ENCODE data around the gene NOL3.

NOL3 gene

GRCh38 chr16:67148656-67149275 is 21.6 kb upstream of the NOL3 start:
- TF ChIP-seq RAD21 (IDR thresholded peaks at IDR 0.05; ENCODE audit: low read depth) (no peak), NFIC (IDR thresholded peaks at IDR 0.05) (no peak), CREB1 (IDR thresholded peaks at IDR 0.05; ENCODE audit: low read depth) (no peak), MAX (IDR thresholded peaks at IDR 0.05) (no peak), USF1 (IDR thresholded peaks at IDR 0.05) (no peak), ZBTB7A (IDR thresholded peaks at IDR 0.05; ENCODE audit: low read depth) (no peak), TAF1 (IDR thresholded peaks at IDR 0.05; ENCODE audit: low read depth) (no peak), TCF12 (IDR thresholded peaks at IDR 0.05; ENCODE audit: low read depth) (no peak), REST (IDR thresholded peaks at IDR 0.05; ENCODE audit: low read depth) (no peak), EGR1 (IDR thresholded peaks at IDR 0.05) (no peak), FOXM1 (IDR thresholded peaks at IDR 0.05; ENCODE audit: borderline replicate concordance, low read depth) (no peak), CEBPB (IDR thresholded peaks at IDR 0.05) (no peak)

- TF ChIP-seq TCF12 (IDR thresholded peaks at IDR 0.05; ENCODE audit: low read depth) (no peak), ZBTB7A (IDR thresholded peaks at IDR 0.05; ENCODE audit: low read depth) (no peak), USF1 (IDR thresholded peaks at IDR 0.05) (no peak), TAF1 (IDR thresholded peaks at IDR 0.05; ENCODE audit: low read depth) (no peak), EP300 (IDR thresholded peaks at IDR 0.05; ENCODE audit: borderline replicate concordance) (no peak), FOXM1 (IDR thresholded peaks at IDR 0.05; ENCODE audit: borderline replicate concordance, low read depth) (no peak), NFIC (IDR thresholded peaks at IDR 0.05) (no peak), YY1 (IDR thresholded peaks at IDR 0.05; ENCODE audit: low read depth) (no peak), REST (IDR thresholded peaks at IDR 0.05; ENCODE audit: low read depth) (no peak), MAX (IDR thresholded peaks at IDR 0.05) (no peak), RAD21 (IDR thresholded peaks at IDR 0.05; ENCODE audit: low read depth) (no peak)
Observed at GRCh38 chr16:67149276-67150046, 20.9 kb upstream of the NOL3 start.

- TF ChIP-seq REST (IDR thresholded peaks at IDR 0.05; ENCODE audit: low read depth) = no peak
- TF ChIP-seq YY1 (IDR thresholded peaks at IDR 0.05; ENCODE audit: low read depth) = no peak
- peak; percentile 42; the same call in 1 of the 2 replicates for TF ChIP-seq EGR1 (IDR thresholded peaks at IDR 0.05)
- TF ChIP-seq TAF1 (IDR thresholded peaks at IDR 0.05; ENCODE audit: low read depth) = no peak
- no peak for TF ChIP-seq CEBPB (IDR thresholded peaks at IDR 0.05)
- peak; percentile 93 for TF ChIP-seq ZBTB7A (IDR thresholded peaks at IDR 0.05; ENCODE audit: low read depth)
- TF ChIP-seq USF1 (IDR thresholded peaks at IDR 0.05) = no peak
- no peak for TF ChIP-seq NFIC (IDR thresholded peaks at IDR 0.05)
- TF ChIP-seq TEAD4 (IDR thresholded peaks at IDR 0.05) = no peak
- no peak for TF ChIP-seq TCF12 (IDR thresholded peaks at IDR 0.05; ENCODE audit: low read depth)
- peak; percentile 25; the same call in 1 of the 2 replicates for TF ChIP-seq MAX (IDR thresholded peaks at IDR 0.05)
- TF ChIP-seq RAD21 (IDR thresholded peaks at IDR 0.05; ENCODE audit: low read depth) = no peak
- no peak for TF ChIP-seq FOXM1 (IDR thresholded peaks at IDR 0.05; ENCODE audit: borderline replicate concordance, low read depth)
- no peak for TF ChIP-seq EP300 (IDR thresholded peaks at IDR 0.05; ENCODE audit: borderline replicate concordance)
- no peak for TF ChIP-seq CREB1 (IDR thresholded peaks at IDR 0.05; ENCODE audit: low read depth)
Observed at GRCh38 chr16:67150047-67150832, 20.1 kb upstream of the NOL3 start.
